A673 (cell line): Measurements from ENCODE around the gene ALG14.

Source experiments
- CTCF ChIP-seq: fragments of 300-800, 200-600 bp; sonication (generic); conservative IDR thresholded peaks from 2 replicates; pipeline ENCODE4 v1.5.1; 2017; ENCODE audit warnings: low read depth, mild to moderate bottlenecking, antibody characterized with exemption, low read length, moderate library complexity, mixed read lengths
- EZH2 ChIP-seq: fragments of 200-600 bp; sonication (generic); IDR thresholded peaks from 2 replicates; pipeline ENCODE4 v1.6.1; 2017; ENCODE audit warnings: borderline replicate concordance, low read depth, mild to moderate bottlenecking, mixed read lengths, antibody characterized with exemption, low read length; ENCODE audit not compliant: poor library complexity, severe bottlenecking

GRCh38 chr1:95017775-95018174 is 55.0 kb downstream of the ALG14 start:
- no peak for TF ChIP-seq CTCF
- no peak for TF ChIP-seq EZH2
